ENCODE data around the gene CCDC141. TPM values are rescaled to one million over a fixed set of nuclear protein-coding genes. Genes with fewer than 3 reads are reported as not detected.

The CCDC141 gene
- total RNA-seq, 2 donors from 2014 or later = 118 to 142 TPM

DNA sequence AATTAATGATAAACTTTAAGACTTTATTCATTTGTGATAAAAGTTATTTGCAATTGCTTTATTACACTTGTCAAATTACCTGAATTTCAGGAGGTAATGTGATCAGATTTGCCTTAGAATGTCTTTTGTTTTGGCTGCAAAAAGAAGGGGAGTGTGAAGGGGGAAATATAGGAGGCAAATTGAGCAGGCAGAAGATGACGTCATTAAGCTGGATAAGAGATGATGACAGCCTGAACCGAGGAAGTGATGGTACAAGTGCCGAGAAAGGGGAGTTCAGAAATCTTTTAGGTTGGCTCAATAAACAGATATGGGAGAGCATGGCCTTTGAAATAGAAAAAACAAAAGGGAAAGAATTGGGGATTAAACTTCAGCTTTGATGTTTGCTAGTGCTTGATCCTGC lies 169.7 kb downstream of the CCDC141 start:
- H3K9me3 ChIP-seq (ENCODE audit: control insufficient read depth, low read length) = no peaks in the 10 kb centered on the region
- no peaks in the 10 kb centered on the region for H3K4me1 Mint-ChIP-seq
- TF ChIP-seq, protein P1, sequence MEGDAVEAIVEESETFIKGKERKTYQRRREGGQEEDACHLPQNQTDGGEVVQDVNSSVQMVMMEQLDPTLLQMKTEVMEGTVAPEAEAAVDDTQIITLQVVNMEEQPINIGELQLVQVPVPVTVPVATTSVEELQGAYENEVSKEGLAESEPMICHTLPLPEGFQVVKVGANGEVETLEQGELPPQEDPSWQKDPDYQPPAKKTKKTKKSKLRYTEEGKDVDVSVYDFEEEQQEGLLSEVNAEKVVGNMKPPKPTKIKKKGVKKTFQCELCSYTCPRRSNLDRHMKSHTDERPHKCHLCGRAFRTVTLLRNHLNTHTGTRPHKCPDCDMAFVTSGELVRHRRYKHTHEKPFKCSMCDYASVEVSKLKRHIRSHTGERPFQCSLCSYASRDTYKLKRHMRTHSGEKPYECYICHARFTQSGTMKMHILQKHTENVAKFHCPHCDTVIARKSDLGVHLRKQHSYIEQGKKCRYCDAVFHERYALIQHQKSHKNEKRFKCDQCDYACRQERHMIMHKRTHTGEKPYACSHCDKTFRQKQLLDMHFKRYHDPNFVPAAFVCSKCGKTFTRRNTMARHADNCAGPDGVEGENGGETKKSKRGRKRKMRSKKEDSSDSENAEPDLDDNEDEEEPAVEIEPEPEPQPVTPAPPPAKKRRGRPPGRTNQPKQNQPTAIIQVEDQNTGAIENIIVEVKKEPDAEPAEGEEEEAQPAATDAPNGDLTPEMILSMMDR (conservative IDR thresholded peaks at IDR 0.05) = no peak
- no peak overlapping the region for H3K27ac Mint-ChIP-seq
- peaks cover 87% of the 10 kb centered on the region for H3K36me3 ChIP-seq (ENCODE audit: control insufficient read depth, insufficient read depth, low read length)
- no peaks in the 10 kb centered on the region for H3K27me3 Mint-ChIP-seq (ENCODE audit: insufficient read depth)
- no peak overlapping the region for H3K4me3 Mint-ChIP-seq
- WGBS, 2 experiments (ENCODE audit: insufficient coverage in 1 of 2, insufficient read length in 1 of 2) = 95 to 100% methylated on average over 2 to 3 of the region's 3 CpGs
- peaks cover 75% of the 10 kb centered on the region for H3K36me3 Mint-ChIP-seq (ENCODE audit: low read depth)
- no peak overlapping the region for H3K9ac ChIP-seq (ENCODE audit: extremely low read depth, low read length, poor library complexity, severe bottlenecking)
- no peak overlapping the region for H3K27ac ChIP-seq (ENCODE audit: low read depth, low read length)
- H3K4me3 ChIP-seq (ENCODE audit: low read length) = no peak overlapping the region
- no peak for DNase-seq
- H3K4me1 ChIP-seq (ENCODE audit: control insufficient read depth, insufficient read depth, low read length) = no peaks in the 10 kb centered on the region
- H3K27me3 ChIP-seq (ENCODE audit: control insufficient read depth, insufficient read depth, low read length, poor library complexity, severe bottlenecking) = no peaks in the 10 kb centered on the region
- no peaks in the 10 kb centered on the region for H3K9me3 Mint-ChIP-seq

DNA sequence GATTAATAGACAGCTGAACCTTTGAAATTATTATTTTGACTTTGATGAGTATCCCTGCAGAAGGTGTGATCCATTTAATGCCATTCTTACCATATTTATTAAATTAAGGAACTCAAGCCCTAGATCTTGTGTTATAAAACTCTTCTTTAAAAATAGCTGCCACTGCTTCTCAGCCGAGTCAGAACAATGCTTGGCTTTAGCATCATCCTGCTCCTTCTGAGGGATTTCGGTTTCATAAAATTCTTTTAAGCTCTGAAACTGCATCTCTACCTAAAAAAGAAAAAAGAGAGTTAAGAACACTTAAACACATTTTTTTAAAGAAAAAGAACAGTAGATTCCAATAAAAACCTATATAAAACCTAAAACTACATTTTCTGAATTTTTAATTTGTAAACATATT lies 172.1 kb downstream of the CCDC141 start:
- Histone ChIP-seq H3K27me3 (ENCODE audit: control insufficient read depth, insufficient read depth, low read length, poor library complexity, severe bottlenecking) (no peaks in the 10 kb centered on the region), H3K27ac (ENCODE audit: low read depth, low read length) (no peak overlapping the region), H3K4me1 (ENCODE audit: control insufficient read depth, insufficient read depth, low read length) (no peaks in the 10 kb centered on the region), H3K36me3 (ENCODE audit: control insufficient read depth, insufficient read depth, low read length) (peaks cover 83% of the 10 kb centered on the region), H3K9me3 (ENCODE audit: control insufficient read depth, low read length) (no peaks in the 10 kb centered on the region), H3K4me3 (ENCODE audit: low read length) (no peak overlapping the region), H3K9ac (ENCODE audit: extremely low read depth, low read length, poor library complexity, severe bottlenecking) (no peak overlapping the region)
- TF ChIP-seq, protein P1 (conservative IDR thresholded peaks at IDR 0.05) = no peak
- Mint-ChIP-seq H3K36me3 (ENCODE audit: low read depth) (peaks cover 71% of the 10 kb centered on the region), H3K27me3 (ENCODE audit: insufficient read depth) (no peaks in the 10 kb centered on the region), H3K9me3 (no peaks in the 10 kb centered on the region), H3K4me1 (no peaks in the 10 kb centered on the region), H3K27ac (no peak overlapping the region), H3K4me3 (no peak overlapping the region)
- DNase-seq = no peak
- WGBS, 2 experiments (ENCODE audit: insufficient coverage in 1 of 2, insufficient read length in 1 of 2) = 92 to 100% methylated on average over 1 to 2 of the region's 2 CpGs

DNA sequence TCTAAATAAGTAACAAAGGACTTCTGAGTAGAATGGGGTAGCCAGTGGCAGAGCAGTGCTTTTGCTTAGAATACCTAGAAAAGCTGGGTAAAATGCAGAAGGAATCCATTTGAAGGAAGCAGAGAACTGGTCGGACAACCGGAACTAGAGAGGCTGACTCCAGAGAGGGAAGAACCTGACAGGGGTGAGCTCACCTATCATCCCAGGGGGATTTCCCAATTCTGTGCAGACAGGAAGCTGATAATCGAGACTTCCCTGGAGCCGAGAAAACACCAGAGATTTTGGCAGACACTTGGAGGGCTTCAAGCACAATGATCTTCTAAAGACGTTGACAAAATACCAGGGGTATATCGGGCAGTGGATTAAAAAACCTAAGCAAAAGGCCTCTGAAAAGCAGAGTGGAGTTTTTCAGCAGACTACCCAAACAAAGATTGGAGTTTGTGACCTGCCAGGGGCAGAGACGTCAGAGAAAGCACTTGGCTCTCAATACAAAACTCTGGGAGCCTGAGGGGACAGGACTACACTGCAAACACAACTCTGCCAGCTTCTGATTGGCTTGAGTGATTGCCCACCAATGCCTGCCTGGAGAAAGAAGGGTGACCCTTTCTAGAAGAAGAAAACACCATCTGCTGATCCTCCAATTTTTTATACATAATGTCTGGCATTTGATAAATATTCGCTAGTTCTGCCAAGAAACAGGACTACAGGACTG lies 175.3 kb downstream of the CCDC141 start:
- no peak for DNase-seq
- TF ChIP-seq, protein P1 (conservative IDR thresholded peaks at IDR 0.05) = no peak
- Histone ChIP-seq H3K27ac (ENCODE audit: low read depth, low read length) (no peak overlapping the region), H3K9ac (ENCODE audit: extremely low read depth, low read length, poor library complexity, severe bottlenecking) (no peak overlapping the region), H3K36me3 (ENCODE audit: control insufficient read depth, insufficient read depth, low read length) (peaks cover 85% of the 10 kb centered on the region), H3K4me1 (ENCODE audit: control insufficient read depth, insufficient read depth, low read length) (no peaks in the 10 kb centered on the region), H3K9me3 (ENCODE audit: control insufficient read depth, low read length) (no peaks in the 10 kb centered on the region), H3K4me3 (ENCODE audit: low read length) (no peak overlapping the region), H3K27me3 (ENCODE audit: control insufficient read depth, insufficient read depth, low read length, poor library complexity, severe bottlenecking) (peaks cover 14% of the 10 kb centered on the region)
- Mint-ChIP-seq H3K4me1 (no peaks in the 10 kb centered on the region), H3K36me3 (ENCODE audit: low read depth) (peaks cover 75% of the 10 kb centered on the region), H3K4me3 (no peak overlapping the region), H3K27ac (peak overlapping the region; percentile 58), H3K27me3 (ENCODE audit: insufficient read depth) (peaks cover 18% of the 10 kb centered on the region), H3K9me3 (no peaks in the 10 kb centered on the region)
- 96 to 97% methylated on average over 7 to 8 of the region's 8 CpGs for WGBS, 2 experiments (ENCODE audit: insufficient coverage in 1 of 2, insufficient read length in 1 of 2)
